Left renal cortex interstitium (tissue), 4 donors: Measurements from ENCODE around the gene TMEM255B. TPM values are rescaled to one million over a fixed set of nuclear protein-coding genes. Genes with fewer than 3 reads are reported as not detected.
"Not testable (repeated sequence)": the region's sequence is repeated elsewhere in the genome, so short reads cannot be mapped to it uniquely, and the experiment has no call there.

Source experiments
- DNase-seq, 4 donors: peaks; one replicate each; pipeline ENCODE4 v3.0.0-alpha.2; 2013; ENCODE audit warnings: low read depth in 4 of 4, low spot score in 2 of 4, missing footprints in 1 of 4
- polyA plus RNA-seq, 4 donors: library from polyadenylated mRNA; unstranded; fragments of 120-200 nt; gene quantifications; one replicate each; pipeline ENCODE4 v1.2.1, GENCODE V29; 2013; ENCODE audit not compliant: insufficient read length in 4 of 4

Gene TMEM255B
- polyA plus RNA-seq, 4 donors, result 6.6 to 8.6 (median 7.6) TPM

- DNase-seq, result no peak
Measured at GRCh38 chr13:113814435-113814821, 55.4 kb downstream of the TMEM255B start.

GRCh38 chr13:113815151-113816058 is 56.4 kb downstream of the TMEM255B start:
- DNase-seq, result no peak

GRCh38 chr13:113816254-113816929 is 57.4 kb downstream of the TMEM255B start:
- no peak for DNase-seq

GRCh38 chr13:113816946-113817859 is 58.2 kb downstream of the TMEM255B start:
- peak in 1 of 4 donors; percentile 67 for DNase-seq

DNA sequence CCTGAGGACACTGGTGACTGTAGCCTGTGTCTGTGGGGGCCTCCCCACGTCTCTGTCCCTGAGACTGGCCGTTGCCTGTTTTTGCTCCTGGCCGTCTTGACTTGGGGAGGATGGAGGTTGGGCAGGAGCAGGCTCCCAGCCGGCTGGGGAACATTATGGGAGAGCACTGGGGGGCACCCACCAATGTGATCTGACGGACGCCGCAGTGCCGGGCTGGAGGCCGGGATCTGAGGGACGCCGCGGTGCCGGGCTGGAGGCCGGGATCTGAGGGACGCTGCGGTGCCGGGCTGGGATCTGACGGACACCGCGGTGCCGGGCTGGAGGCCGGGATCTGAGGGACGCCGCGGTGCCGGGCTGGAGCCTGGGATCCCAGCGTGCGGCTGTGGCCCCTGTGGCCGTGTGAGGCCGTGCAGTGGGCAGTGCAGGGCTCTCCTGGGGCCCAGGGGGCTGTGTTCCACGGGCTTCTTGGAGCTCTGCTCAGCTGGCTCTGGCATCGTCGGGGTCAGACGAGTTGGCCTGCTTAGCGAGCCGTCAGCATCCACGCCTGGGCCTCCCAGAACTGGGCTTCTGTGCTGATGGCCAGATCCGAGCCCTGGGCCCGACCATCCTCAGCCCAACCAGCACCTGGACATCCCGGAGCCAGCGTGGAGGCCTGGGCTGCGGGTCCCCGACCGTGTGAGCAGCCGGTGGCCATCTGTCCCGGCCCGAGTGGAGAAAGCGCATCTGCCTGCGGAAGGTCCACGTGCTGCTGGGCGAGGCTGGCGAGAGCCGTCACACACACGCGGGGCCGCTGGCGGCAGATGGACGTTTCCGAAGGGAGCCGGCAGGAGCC is 59.0 kb downstream of the TMEM255B start:
- DNase-seq, result no peak

GRCh38 chr13:113818700-113819295 is 59.8 kb downstream of the TMEM255B start:
- DNase-seq, result no peak

DNA sequence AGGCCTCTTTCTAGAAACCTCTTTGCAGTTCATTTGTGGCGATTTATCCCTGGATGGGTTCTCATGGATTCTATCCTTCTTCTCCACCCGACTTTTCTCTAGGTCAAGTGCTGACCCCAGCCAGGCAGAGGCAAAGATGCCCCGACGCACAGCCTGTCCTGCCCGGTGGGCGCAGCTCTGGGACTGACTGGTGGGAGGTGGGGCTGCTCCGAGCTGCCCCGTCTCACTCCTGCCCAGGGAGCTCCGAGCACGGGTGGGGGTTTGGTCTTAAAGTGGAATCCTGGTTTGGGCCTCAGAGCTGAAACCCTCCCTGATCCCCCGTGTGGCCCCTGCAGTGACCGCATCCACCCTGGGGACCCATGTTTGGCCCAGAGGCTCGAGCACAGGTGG is 60.3 kb downstream of the TMEM255B start:
- DNase-seq, result no peak

DNA sequence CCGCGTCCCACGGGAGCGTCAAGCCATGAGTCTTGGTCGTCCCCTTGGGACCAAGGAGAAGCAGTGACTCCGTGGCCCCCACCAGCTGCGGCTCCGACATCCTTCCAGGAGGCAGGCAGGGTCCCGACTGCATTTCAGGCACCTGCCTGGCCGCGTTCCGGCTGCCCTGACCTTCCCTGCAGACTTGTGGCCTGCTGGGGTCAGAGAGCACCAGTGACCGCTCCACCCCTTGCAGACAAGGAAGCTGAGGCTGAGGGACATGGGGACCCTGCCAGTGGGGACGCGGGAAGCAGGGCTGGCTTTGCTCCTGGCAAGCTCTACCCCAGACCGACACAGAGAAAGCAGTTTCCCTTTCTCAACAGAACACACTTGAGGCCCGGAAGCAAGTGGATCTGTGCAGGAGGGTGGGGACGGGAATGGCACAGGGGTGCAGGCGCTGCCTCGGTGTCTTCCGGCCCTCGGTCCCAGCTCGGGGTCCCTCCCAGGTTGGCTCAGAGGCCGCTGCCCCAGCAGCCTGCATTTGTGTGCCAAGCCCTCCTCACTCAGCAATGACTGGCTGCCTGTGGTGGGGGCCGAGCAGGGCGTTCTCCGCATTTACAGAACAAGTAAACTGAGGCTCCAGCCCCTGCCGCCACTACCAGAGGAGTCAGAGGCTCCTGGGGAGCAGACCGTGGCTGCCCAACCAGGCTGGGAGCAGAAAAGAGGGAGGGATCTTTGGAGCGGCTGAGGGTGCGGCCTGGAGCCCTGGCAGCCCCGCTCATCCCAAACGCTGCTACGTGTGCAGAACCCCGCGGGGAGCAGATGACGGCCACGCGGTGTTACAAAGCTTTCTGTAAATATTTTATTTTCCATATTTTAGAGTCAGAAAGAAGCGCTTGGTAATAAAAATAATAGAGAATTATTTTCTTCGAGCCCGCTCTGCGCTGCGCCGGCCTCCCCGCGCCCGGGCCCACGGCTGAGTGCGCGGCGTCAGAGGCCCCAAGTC is 61.0 kb downstream of the TMEM255B start:
- DNase-seq, result no peak

- no peak for DNase-seq
Measured at GRCh38 chr13:113820813-113821651, 62.0 kb downstream of the TMEM255B start.

GRCh38 chr13:113821847-113822246 is 62.8 kb downstream of the TMEM255B start:
- no peak for DNase-seq

GRCh38 chr13:113822266-113822665 is 63.2 kb downstream of the TMEM255B start:
- no peak for DNase-seq

DNA sequence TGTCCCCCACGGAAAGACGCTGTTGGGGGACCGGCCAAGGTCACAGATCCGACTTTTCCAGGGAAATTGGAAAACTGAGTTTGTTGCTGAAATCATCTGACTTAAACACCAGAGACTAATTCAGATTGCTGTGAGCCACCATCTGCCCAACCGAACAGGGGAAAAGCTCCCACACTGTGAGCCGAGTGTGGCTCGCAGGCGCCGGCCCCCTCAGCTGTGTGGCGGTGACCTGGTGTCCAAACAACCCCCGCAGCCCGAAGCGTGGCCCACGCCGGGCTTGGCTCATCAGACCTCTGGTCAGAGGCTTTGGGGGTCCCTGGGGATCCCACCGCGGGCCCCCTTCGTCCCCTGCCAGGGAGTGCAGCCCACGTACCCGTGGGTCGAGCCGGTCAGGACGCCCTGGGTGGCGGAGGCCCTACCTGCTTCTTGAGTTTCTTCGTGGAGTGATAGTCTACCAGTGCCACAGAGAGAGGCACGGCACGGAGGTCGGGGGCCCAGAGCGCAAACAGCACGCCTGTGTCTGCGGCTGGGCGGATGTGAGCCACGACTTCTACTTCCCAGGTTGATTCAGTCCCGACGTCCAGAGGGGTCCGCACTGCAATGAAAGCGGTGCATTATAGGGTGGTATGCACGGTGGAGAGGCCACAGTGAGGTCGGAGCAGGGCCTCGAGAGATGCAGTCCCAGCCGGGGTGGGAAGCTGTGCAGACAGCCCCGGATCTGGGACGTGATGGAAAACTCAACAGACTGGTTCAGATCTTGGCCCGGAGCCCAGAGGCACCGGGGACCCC is 64.1 kb downstream of the TMEM255B start:
- no peak for DNase-seq

DNA sequence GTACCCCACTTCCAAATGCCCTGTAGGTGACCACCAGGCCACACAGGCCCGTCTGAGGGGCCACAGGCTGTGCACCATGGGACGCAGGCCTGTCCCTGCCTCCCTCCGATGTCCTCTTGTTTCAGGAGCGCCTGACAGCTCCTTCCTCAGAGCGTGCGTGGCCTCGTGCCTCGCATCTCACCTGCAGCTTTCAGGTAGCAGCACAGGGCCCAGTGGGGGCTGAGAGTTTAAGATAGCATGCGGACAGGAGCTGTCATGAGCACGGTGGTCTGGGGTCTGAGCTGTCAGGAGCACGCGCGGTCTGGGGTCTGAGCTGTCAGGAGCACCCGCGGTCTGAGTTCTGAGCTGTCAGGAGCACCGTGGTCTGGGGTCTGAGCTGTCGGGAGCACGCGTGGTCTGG is 64.7 kb downstream of the TMEM255B start:
- no peak for DNase-seq

DNA sequence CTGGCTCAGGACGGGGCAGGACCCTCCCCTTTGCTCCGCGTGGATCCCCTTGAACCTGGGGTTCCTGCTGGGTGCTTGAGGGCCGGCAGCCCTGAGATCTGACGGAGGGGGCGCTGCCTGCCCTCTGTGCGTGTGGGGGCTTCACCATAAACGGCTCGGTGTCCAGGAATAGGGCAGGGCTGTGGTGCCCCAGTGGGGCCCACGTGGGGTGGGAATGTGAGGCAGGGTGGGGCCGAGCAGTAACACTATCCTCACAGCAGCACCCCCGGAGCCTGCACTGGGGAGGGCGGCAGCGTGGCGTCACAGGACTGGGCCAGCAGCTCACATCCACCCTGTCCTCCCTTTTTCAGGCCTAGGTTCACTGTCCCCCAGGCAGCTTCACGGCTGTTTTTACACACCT is 66.8 kb downstream of the TMEM255B start:
- DNase-seq, result no peak

DNA sequence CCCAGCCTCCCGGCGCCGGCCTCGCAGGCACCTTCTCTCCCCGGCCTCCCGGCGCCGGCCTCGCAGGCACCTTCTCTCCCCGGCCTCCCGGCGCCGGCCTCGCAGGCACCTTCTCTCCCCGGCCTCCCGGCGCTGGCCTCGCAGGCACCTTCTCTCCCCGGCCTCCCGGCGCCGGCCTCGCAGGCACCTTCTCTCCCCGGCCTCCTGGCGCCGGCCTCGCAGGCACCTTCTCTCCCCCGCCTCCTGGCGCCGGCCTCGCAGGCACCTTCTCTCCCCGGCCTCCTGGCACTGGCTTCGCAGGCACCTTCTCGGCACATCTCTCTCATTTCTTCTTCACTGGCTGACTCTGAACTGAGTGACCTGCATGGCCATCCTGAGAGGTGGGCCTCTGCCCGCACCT is 67.4 kb downstream of the TMEM255B start:
- DNase-seq, result not testable (repeated sequence)

DNA sequence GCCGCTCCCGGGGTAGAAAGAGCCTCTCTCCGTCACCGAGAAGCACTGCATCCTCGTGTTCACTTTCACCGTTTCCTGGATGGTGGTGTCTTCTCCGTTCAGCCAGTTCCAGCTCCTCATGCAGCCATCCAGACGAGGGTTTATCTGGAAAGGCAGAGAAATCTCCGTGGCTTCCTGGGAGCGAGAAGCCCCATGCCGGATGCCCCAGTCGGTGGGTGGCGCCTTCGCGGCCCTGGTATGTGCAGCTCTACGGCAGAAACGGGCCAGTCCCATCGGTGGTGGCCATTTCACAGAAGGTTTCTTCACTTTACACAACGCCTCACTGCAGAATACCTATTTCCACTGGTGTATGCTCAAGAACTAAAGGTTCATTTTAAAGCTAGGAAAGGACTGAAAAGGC is 68.0 kb downstream of the TMEM255B start:
- no peak for DNase-seq
